IMR-90 (cell line): Measurements from ENCODE around the gene FAM78A. TPM values are rescaled to one million over a fixed set of nuclear protein-coding genes. Genes with fewer than 3 reads are reported as not detected.
"Not testable (repeated sequence)": the region's sequence is repeated elsewhere in the genome, so short reads cannot be mapped to it uniquely, and the experiment has no call there.

Source experiments
- ATAC-seq: fragments of 200-7000 bp; cut with Tn5 transposase; 2 replicates; pipeline ENCODE4 v1.9.1; 2020; ENCODE audit warnings: low read depth, mild to moderate bottlenecking, moderate library complexity
- BruUV-seq: library from RNA; stranded (reverse); fragments of 400-500 nt; replicated peaks from 2 replicates; lab custom pipeline; 2021; lab: Mats Ljungman, UMichigan
- CTCF ChIA-PET: fragments of 300-600 bp; formaldehyde crosslinking; extraction: SDS; loops from one replicate; lab custom pipeline; 2021; ENCODE audit warnings: antibody characterized with exemption; lab: Yijun Ruan, JAX
- POLR2A ChIA-PET: fragments of 300-600 bp; sonication (Branson Sonifier 250); formaldehyde crosslinking; loops from one replicate; lab custom pipeline; 2022; ENCODE audit warnings: antibody characterized with exemption; ENCODE audit not compliant: unreplicated experiment; lab: Charles Lee
- DNase-seq: peaks from one replicate; pipeline ENCODE4 v3.0.0; 2013
- H2AFZ ChIP-seq: replicated peaks from 2 replicates; pipeline ENCODE3; 2013; ENCODE audit warnings: low read length, mild to moderate bottlenecking; ENCODE audit not compliant: poor library complexity
- H2AK5ac ChIP-seq: 2 replicates; pipeline ENCODE4 v1.6.1; 2013; ENCODE audit warnings: low read depth, low read length, inconsistent platforms
- H2AK9ac ChIP-seq: replicated peaks from 2 replicates; pipeline ENCODE3; 2013; ENCODE audit warnings: mild to moderate bottlenecking, low read depth, low read length, moderate library complexity; ENCODE audit not compliant: poor library complexity
- H2BK120ac ChIP-seq: 2 replicates; pipeline ENCODE4 v1.6.1; 2013; ENCODE audit warnings: low read depth, low read length, inconsistent platforms
- H2BK15ac ChIP-seq: 3 replicates; pipeline ENCODE4 v1.6.1; 2013; ENCODE audit warnings: low read depth, low read length, inconsistent platforms
- H2BK20ac ChIP-seq: 2 replicates; pipeline ENCODE4 v1.6.1; 2013; ENCODE audit warnings: low read depth, mild to moderate bottlenecking, inconsistent platforms, low read length, moderate library complexity
- H2BK5ac ChIP-seq: 2 replicates; pipeline ENCODE4 v1.6.1; 2013; ENCODE audit warnings: mild to moderate bottlenecking, low read depth, low read length, inconsistent platforms; ENCODE audit not compliant: poor library complexity, severe bottlenecking
- H3K14ac ChIP-seq: replicated peaks from 2 replicates; pipeline ENCODE4 v1.6.1; 2013; ENCODE audit warnings: low read depth, low read length, inconsistent platforms
- H3K18ac ChIP-seq: 2 replicates; pipeline ENCODE4 v1.6.1; 2013; ENCODE audit warnings: low read depth, low read length, control low read depth
- H3K23ac ChIP-seq: 2 replicates; pipeline ENCODE4 v1.6.1; 2013; ENCODE audit warnings: low read depth, low read length, inconsistent platforms
- H3K27ac ChIP-seq: 2 replicates; pipeline ENCODE4 v1.5.1; 2013; ENCODE audit warnings: mild to moderate bottlenecking, control low read depth, low read length; ENCODE audit not compliant: insufficient read depth
- H3K27me3 ChIP-seq: 2 replicates; pipeline ENCODE4 v1.6.1; 2013; ENCODE audit warnings: low read length; ENCODE audit not compliant: control insufficient read depth, insufficient read depth
- H3K36me3 ChIP-seq: 2 replicates; pipeline ENCODE4 v1.6.1; 2013; ENCODE audit warnings: low read length, mixed read lengths; ENCODE audit not compliant: control insufficient read depth, insufficient read depth
- H3K4ac ChIP-seq: 2 replicates; pipeline ENCODE4 v1.6.1; 2013; ENCODE audit warnings: low read depth, low read length, inconsistent platforms
- H3K4me1 ChIP-seq: 2 replicates; pipeline ENCODE4 v1.6.1; 2013; ENCODE audit warnings: low read length, mixed read lengths; ENCODE audit not compliant: control insufficient read depth, insufficient read depth
- H3K4me2 ChIP-seq: 2 replicates; pipeline ENCODE4 v1.6.1; 2013; ENCODE audit warnings: low read depth, mild to moderate bottlenecking, control low read depth, low read length, moderate library complexity
- H3K4me3 ChIP-seq: 2 replicates; pipeline ENCODE4 v1.5.1; 2013; ENCODE audit warnings: low read depth, mild to moderate bottlenecking, control low read depth, low read length, moderate library complexity; ENCODE audit not compliant: insufficient read depth
- H3K56ac ChIP-seq: 2 replicates; pipeline ENCODE4 v1.6.1; 2013; ENCODE audit warnings: low read length, inconsistent platforms; ENCODE audit not compliant: insufficient read depth; ENCODE audit errors: extremely low read depth
- H3K79me1 ChIP-seq, 2 experiments: 2 replicates each; pipeline ENCODE4 v1.6.1; 2013; ENCODE audit warnings: low read length in 2 of 2, inconsistent platforms in 1 of 2, low read depth in 1 of 2
- H3K9ac ChIP-seq: 2 replicates; pipeline ENCODE4 v1.6.1; 2013; ENCODE audit warnings: low read depth, low read length, control low read depth
- H3K9me1 ChIP-seq: 2 replicates; pipeline ENCODE4 v1.6.1; 2013; ENCODE audit warnings: low read length, inconsistent platforms; ENCODE audit not compliant: insufficient read depth
- H3K9me3 ChIP-seq: 2 replicates; pipeline ENCODE4 v1.6.1; 2013; ENCODE audit warnings: low read length; ENCODE audit not compliant: control insufficient read depth, insufficient read depth
- H4K20me1 ChIP-seq: 2 replicates; pipeline ENCODE4 v1.6.1; 2013; ENCODE audit warnings: low read length, inconsistent platforms; ENCODE audit not compliant: insufficient read depth
- H4K5ac ChIP-seq: 2 replicates; pipeline ENCODE4 v1.6.1; 2013; ENCODE audit warnings: mild to moderate bottlenecking, low read depth, low read length, control low read depth
- H4K8ac ChIP-seq, 2 experiments: 2 replicates each; pipeline ENCODE4 v1.6.1; 2013; ENCODE audit warnings: low read depth in 2 of 2, low read length in 2 of 2, control low read depth in 1 of 2, inconsistent platforms in 1 of 2
- H4K91ac ChIP-seq: 2 replicates; pipeline ENCODE4 v1.6.1; 2013; ENCODE audit warnings: low read depth, low read length, inconsistent platforms; ENCODE audit not compliant: insufficient read depth
- WGBS, 2 experiments: methylation state at CpG; one replicate each; pipeline versions ENCODE4 v1.1.5 to v1.1.7; 2013; ENCODE audit warnings: missing lambda C conversion rate in 2 of 2; ENCODE audit not compliant: insufficient read length in 1 of 2; ENCODE audit errors: extremely low coverage in 2 of 2; 5-methylcytosine and 5-hydroxymethylcytosine counted together
- dilution Hi-C: fragments of 300-500 bp; cut with HindIII; formaldehyde crosslinking; loops from one replicate; pipeline ENCODE4 v1.14.3; 2018; ENCODE audit warnings: low sequenced_read_pairs; ENCODE audit not compliant: unreplicated experiment
- in situ Hi-C: fragments of 300-500 bp; cut with MboI; formaldehyde crosslinking; loops from 3 replicates; pipeline ENCODE4 v1.14.3; 2019; ENCODE audit warnings: low sequenced_read_pairs, inconsistent platforms, mixed read lengths
- intact Hi-C: fragments of 100-400 bp; cut with micrococcal nuclease; formaldehyde crosslinking; loops from 2 replicates; pipeline ENCODE4 v1.10.0; 2022
- polyA plus RNA-seq, 3 experiments: library from polyadenylated mRNA; depleted of rRNA; stranded (reverse); fragments of >200 nt; gene quantifications; 2 replicates each; pipeline ENCODE4 v1.2.3, GENCODE V29; 2012; ENCODE audit warnings: low replicate concordance in 1 of 3
- total RNA-seq: library from RNA; depleted of rRNA; stranded (reverse); fragments of >200 nt; gene quantifications from 2 replicates; pipeline ENCODE4 v1.2.3, GENCODE V29; 2012

The FAM78A gene
- total and polyA plus RNA-seq, 2 of the 4 experiments (the other 2 are of a cell fraction), result 0.18 to 0.27 TPM

DNA sequence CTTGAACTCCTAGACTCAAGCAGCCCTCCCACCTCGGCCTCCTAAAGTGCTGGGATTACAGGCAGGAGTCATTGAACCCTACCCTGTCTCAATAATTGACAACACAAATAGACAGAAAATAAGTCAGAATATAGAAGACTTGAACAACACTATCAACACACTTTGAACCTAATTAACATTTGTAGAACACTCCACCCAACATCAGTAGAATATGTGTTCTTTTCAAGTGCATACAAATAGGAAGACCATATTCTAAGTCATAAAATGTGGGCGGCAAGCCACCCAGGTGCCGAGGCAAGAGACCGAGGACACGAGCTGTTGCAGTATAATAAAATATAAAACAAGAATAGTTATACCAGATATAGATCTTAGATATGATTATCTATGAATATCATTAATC is 32.0 kb downstream of the FAM78A start:
- POLR2A ChIA-PET, H2BK120ac ChIP-seq, H3K4me3 ChIP-seq, H3K27me3 ChIP-seq, DNase-seq, H3K9ac ChIP-seq, H2AK5ac ChIP-seq, ATAC-seq, H4K8ac ChIP-seq, H3K4ac ChIP-seq, H3K4me1 ChIP-seq, H4K91ac ChIP-seq, intact Hi-C loops, H3K56ac ChIP-seq, in situ Hi-C loops, H2BK5ac ChIP-seq, H3K79me1 ChIP-seq, BruUV-seq, H4K5ac ChIP-seq, H2BK20ac ChIP-seq, H3K14ac ChIP-seq, H3K23ac ChIP-seq, H3K9me1 ChIP-seq, dilution Hi-C loops, H3K18ac ChIP-seq, H3K36me3 ChIP-seq, H2BK15ac ChIP-seq, H3K27ac ChIP-seq, H4K20me1 ChIP-seq, H3K4me2 ChIP-seq, CTCF ChIA-PET, H3K9me3 ChIP-seq, H2AFZ ChIP-seq, H2AK9ac ChIP-seq: not testable (repeated sequence)
- WGBS, 2 experiments, result no CpG with 5 or more reads among the region's 5 CpGs
